Endodermal cell (in vitro differentiated cells): ENCODE results near the gene TBC1D13. TPM values are rescaled to one million over a fixed set of nuclear protein-coding genes. Genes with fewer than 3 reads are reported as not detected.
"Not testable (repeated sequence)": the region's sequence is repeated elsewhere in the genome, so short reads cannot be mapped to it uniquely, and the experiment has no call there.

Experiments
- DNase-seq: peaks from one replicate; pipeline ENCODE4 v3.0.0-alpha.2; 2017
- H3K27ac ChIP-seq: 2 replicates; pipeline ENCODE4 v1.5.1; 2013; ENCODE audit warnings: mild to moderate bottlenecking, low read depth, low read length, moderate library complexity
- H3K27me3 ChIP-seq: 2 replicates; pipeline ENCODE4 v1.6.1; 2013; ENCODE audit warnings: mild to moderate bottlenecking, low read length, moderate library complexity; ENCODE audit not compliant: insufficient read depth, control insufficient read depth, poor library complexity, severe bottlenecking
- H3K36me3 ChIP-seq: 2 replicates; pipeline ENCODE4 v1.7.0; 2013; ENCODE audit warnings: mild to moderate bottlenecking, low read length, moderate library complexity; ENCODE audit not compliant: control insufficient read depth, insufficient read depth
- H3K4me1 ChIP-seq: one replicate; pipeline ENCODE4 v1.7.0; 2013; ENCODE audit warnings: low read length; ENCODE audit not compliant: control insufficient read depth, insufficient read depth
- H3K4me3 ChIP-seq: 2 replicates; pipeline ENCODE4 v1.5.1; 2013; ENCODE audit warnings: mild to moderate bottlenecking, low read length, moderate library complexity
- H3K9ac ChIP-seq: 2 replicates; pipeline ENCODE4 v1.6.1; 2013; ENCODE audit warnings: mild to moderate bottlenecking, low read length, moderate library complexity; ENCODE audit not compliant: poor library complexity, severe bottlenecking; ENCODE audit errors: extremely low read depth
- H3K9me3 ChIP-seq: 2 replicates; pipeline ENCODE4 v1.6.1; 2013; ENCODE audit warnings: mild to moderate bottlenecking, low read length, moderate library complexity; ENCODE audit not compliant: control insufficient read depth
- H3K27ac Mint-ChIP-seq: 2 replicates; pipeline ENCODE4 v1.8.0; 2020; ENCODE audit warnings: mixed read lengths
- H3K27me3 Mint-ChIP-seq: 2 replicates; pipeline ENCODE4 v1.8.0; 2021; ENCODE audit warnings: mild to moderate bottlenecking, mixed read lengths; ENCODE audit not compliant: insufficient read depth
- H3K36me3 Mint-ChIP-seq: 2 replicates; pipeline ENCODE4 v1.8.0; 2020; ENCODE audit warnings: low read depth, mixed read lengths
- H3K4me1 Mint-ChIP-seq: 2 replicates; pipeline ENCODE4 v1.8.0; 2020; ENCODE audit warnings: mixed read lengths
- H3K4me3 Mint-ChIP-seq: 2 replicates; pipeline ENCODE4 v1.8.0; 2020; ENCODE audit warnings: mild to moderate bottlenecking, moderate library complexity, mixed read lengths
- H3K9me3 Mint-ChIP-seq: 2 replicates; pipeline ENCODE4 v1.8.0; 2020; ENCODE audit warnings: mild to moderate bottlenecking, mixed read lengths
- WGBS, 2 experiments: methylation state at CpG; one replicate each; pipeline versions ENCODE4 v1.1.5 to v1.1.7; 2013; ENCODE audit warnings: missing lambda C conversion rate in 2 of 2, mixed read lengths in 1 of 2; ENCODE audit not compliant: insufficient coverage in 1 of 2, insufficient read length in 1 of 2; 5-methylcytosine and 5-hydroxymethylcytosine counted together
- total RNA-seq, 2 donors: library from RNA; stranded (reverse); fragmentation: NEBNext Ultra II Directional in 1 of 2; extraction: Animal tissue kit (Norgen Biotek cat#: 25700) in 1 of 2; gene quantifications; 2 replicates in 1 of 2; 3 replicates in 1 of 2; pipeline ENCODE4 v1.2.1, GENCODE V29; 2021
- TF ChIP-seq, protein P1 (sequence below): fragments of 200-600 bp; sonication (generic); conservative IDR thresholded peaks from 2 replicates; pipeline ENCODE4 v1.5.0; 2021; ENCODE audit warnings: antibody characterized with exemption, mild to moderate bottlenecking

Gene TBC1D13
- total RNA-seq, 2 donors from 2014 or later = 30.2 to 34.3 TPM

DNA sequence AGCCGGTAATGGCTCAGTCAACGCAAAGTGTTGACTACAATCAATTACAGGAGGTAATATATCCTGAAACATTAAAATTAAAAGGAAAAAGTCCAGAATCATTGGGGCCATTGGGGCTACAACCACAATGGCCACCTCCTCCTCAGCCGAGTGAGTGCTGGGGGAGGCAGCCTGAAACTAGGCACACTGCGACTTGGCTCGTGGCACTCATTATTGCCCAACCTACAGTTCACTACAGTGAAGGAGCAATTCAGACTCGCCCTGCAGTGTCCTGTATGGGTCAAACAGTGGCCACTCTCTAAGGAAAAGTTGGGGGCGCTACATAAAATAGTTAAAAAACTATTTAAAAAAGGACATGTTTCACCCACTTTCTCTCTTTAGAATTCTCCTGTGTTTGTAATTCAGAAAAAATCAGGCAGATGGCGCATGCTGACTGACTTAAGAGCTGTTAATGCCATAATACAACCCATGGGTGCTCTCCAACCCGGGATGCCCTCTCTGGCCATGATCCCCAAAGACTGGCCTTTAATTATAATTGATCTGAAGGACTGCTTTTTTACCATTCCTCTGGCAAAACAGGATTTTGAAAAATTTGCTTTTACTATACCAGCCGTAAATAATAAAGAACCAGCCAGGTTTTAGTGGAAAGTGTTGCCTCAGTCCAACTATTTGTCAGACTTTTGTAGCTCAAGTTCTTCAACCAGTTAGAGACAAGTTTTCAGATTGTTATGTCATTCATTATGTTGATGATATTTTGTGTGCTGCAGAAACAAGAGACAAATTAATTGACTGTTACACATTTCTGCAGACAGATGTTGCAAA lies 64.9 kb downstream of the TBC1D13 start:
- H3K9me3 ChIP-seq = peaks cover 30% of the 10 kb centered on the region
- not testable (repeated sequence) for H3K4me3 ChIP-seq, H3K36me3 ChIP-seq, H3K27me3 ChIP-seq, H3K4me3 Mint-ChIP-seq, H3K27ac Mint-ChIP-seq, H3K9ac ChIP-seq, H3K4me1 Mint-ChIP-seq, H3K4me1 ChIP-seq, H3K27me3 Mint-ChIP-seq, H3K27ac ChIP-seq
- WGBS, 2 experiments = 88% methylated on average over 7 to 10 of the region's 10 CpGs
- Mint-ChIP-seq H3K36me3 (peaks cover 26% of the 10 kb centered on the region), H3K9me3 (peaks cover 39% of the 10 kb centered on the region)
- DNase-seq = peak; percentile 63
- TF ChIP-seq, protein P1, sequence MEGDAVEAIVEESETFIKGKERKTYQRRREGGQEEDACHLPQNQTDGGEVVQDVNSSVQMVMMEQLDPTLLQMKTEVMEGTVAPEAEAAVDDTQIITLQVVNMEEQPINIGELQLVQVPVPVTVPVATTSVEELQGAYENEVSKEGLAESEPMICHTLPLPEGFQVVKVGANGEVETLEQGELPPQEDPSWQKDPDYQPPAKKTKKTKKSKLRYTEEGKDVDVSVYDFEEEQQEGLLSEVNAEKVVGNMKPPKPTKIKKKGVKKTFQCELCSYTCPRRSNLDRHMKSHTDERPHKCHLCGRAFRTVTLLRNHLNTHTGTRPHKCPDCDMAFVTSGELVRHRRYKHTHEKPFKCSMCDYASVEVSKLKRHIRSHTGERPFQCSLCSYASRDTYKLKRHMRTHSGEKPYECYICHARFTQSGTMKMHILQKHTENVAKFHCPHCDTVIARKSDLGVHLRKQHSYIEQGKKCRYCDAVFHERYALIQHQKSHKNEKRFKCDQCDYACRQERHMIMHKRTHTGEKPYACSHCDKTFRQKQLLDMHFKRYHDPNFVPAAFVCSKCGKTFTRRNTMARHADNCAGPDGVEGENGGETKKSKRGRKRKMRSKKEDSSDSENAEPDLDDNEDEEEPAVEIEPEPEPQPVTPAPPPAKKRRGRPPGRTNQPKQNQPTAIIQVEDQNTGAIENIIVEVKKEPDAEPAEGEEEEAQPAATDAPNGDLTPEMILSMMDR = peak; percentile 74

DNA sequence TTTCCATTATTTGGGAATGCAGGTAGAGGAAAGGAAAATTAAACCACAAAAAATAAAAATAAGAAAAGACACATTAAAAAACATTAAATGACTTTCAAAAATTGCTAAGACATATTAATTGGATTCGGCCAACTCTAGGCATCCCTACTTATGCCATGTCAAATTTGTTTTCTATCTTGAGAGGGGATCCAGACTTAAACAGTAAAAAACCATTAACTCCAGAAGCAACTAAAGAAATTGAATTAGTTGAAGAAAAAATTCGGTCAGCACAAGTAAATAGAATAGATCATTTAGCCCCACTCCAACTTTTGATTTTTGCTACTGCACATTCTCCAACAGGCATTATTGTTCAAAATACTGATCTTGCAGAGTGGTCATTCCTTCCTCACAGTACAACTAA lies 65.6 kb downstream of the TBC1D13 start:
- DNase-seq, H3K4me1 ChIP-seq, H3K27me3 ChIP-seq, H3K4me3 ChIP-seq, H3K36me3 ChIP-seq, H3K4me1 Mint-ChIP-seq, H3K27ac Mint-ChIP-seq, H3K4me3 Mint-ChIP-seq, H3K27ac ChIP-seq, H3K27me3 Mint-ChIP-seq, H3K9ac ChIP-seq: not testable (repeated sequence)
- Mint-ChIP-seq H3K36me3 (peaks cover 24% of the 10 kb centered on the region), H3K9me3 (peaks cover 37% of the 10 kb centered on the region)
- H3K9me3 ChIP-seq = peaks cover 29% of the 10 kb centered on the region
- 90 to 100% methylated on average over 1 to 2 of the region's 2 CpGs for WGBS, 2 experiments

DNA sequence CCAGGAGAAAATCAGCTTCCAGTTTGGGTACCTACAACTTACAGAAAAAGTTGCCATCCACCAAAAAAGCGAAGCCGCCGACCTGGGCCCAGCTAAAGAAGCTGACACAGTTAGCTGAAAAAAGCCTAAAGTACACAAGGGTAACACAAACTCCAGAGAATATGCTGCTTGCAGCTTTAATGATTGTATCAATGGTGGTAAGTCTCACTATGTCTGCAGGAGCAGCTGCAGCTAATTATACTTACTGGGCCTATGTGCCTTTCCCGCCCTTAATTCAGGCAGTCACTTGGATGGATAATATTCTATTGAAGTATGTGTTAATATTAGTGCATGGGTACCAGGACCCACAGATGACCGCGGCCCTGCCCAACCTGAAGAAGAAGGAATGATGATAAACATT lies 67.4 kb downstream of the TBC1D13 start:
- not testable (repeated sequence) for H3K27me3 Mint-ChIP-seq, H3K4me3 ChIP-seq, H3K27ac ChIP-seq, H3K27ac Mint-ChIP-seq, H3K4me3 Mint-ChIP-seq, H3K27me3 ChIP-seq, H3K4me1 ChIP-seq, DNase-seq, H3K9ac ChIP-seq, H3K4me1 Mint-ChIP-seq, H3K36me3 ChIP-seq
- Mint-ChIP-seq H3K9me3 (peaks cover 21% of the 10 kb centered on the region), H3K36me3 (peaks cover 16% of the 10 kb centered on the region)
- peaks cover 18% of the 10 kb centered on the region for H3K9me3 ChIP-seq
- 97 to 100% methylated on average over 2 to 6 of the region's 6 CpGs for WGBS, 2 experiments

DNA sequence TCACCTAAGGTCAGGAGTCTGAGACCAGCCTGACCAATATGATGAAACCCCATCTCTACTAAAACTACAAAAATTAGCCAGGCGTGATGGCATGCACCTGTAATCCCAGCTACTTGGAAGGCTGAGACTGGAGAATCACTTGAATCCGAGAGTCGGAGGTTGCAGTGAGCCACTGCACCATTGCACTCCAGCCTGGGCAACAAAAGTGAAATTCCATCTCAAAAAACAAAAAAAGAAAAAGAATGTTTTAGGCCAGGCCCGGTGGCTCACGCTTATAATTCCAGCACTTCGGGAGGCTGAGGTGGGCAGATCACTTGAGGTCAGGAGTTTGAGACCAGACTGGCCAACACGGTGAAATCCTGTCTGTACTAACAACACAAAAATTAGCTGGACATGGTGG lies 71.4 kb downstream of the TBC1D13 start:
- peaks cover 24% of the 10 kb centered on the region for H3K4me1 Mint-ChIP-seq
- not testable (repeated sequence) for H3K36me3 ChIP-seq, H3K4me1 ChIP-seq, H3K36me3 Mint-ChIP-seq, H3K4me3 ChIP-seq, H3K27me3 Mint-ChIP-seq, H3K27ac ChIP-seq, H3K27ac Mint-ChIP-seq, H3K4me3 Mint-ChIP-seq, DNase-seq, H3K9me3 ChIP-seq, H3K9me3 Mint-ChIP-seq, H3K27me3 ChIP-seq, H3K9ac ChIP-seq
- 92 to 95% methylated on average over 7 of the region's 7 CpGs for WGBS, 2 experiments

Other genes with a start within 250 kb of the TBC1D13 start
- 100 to 1,000 TPM; 309 to 319 TPM for gene SPTAN1, start 234.7 kb upstream of the TBC1D13 start, total RNA-seq
- 100 to 1,000 TPM in 1 of 2 donors, 10 to 100 TPM in 1; 87.8 to 119 TPM for gene DYNC2I2, start 130.4 kb upstream of the TBC1D13 start, total RNA-seq
- 100 to 1,000 TPM; 762 to 795 TPM for gene SET, start 98.0 kb upstream of the TBC1D13 start, total RNA-seq
- gene PKN3, start 84.8 kb upstream of the TBC1D13 start, total RNA-seq = 10 to 100 TPM; 26.0 to 27.2 TPM
- 10 to 100 TPM; 50.5 to 59.6 TPM for gene ZDHHC12, start 63.1 kb upstream of the TBC1D13 start, total RNA-seq
- gene ZER1, start 15.3 kb upstream of the TBC1D13 start, total RNA-seq = 10 to 100 TPM; 33.0 to 33.8 TPM
- gene ENDOG, start 31.2 kb downstream of the TBC1D13 start, total RNA-seq = 10 to 100 TPM; 15.5 to 15.7 TPM
- gene SPOUT1, start 42.5 kb downstream of the TBC1D13 start, total RNA-seq = 10 to 100 TPM; 66.9 to 86.5 TPM
- gene KYAT1, start 94.7 kb downstream of the TBC1D13 start, total RNA-seq = 10 to 100 TPM; 13.6 to 25.3 TPM
- gene LRRC8A, start 94.9 kb downstream of the TBC1D13 start, total RNA-seq = 10 to 100 TPM; 54.6 to 58.7 TPM
- gene PHYHD1, start 133.7 kb downstream of the TBC1D13 start, total RNA-seq = 10 to 100 TPM; 15.2 to 18.0 TPM
- 10 to 100 TPM; 18.0 to 19.8 TPM for gene DOLK, start 160.3 kb downstream of the TBC1D13 start, total RNA-seq
- gene NUP188, start 160.4 kb downstream of the TBC1D13 start, total RNA-seq = 10 to 100 TPM; 89.8 to 94.8 TPM
- 10 to 100 TPM; 86.9 to 98.1 TPM for gene SH3GLB2, start 241.1 kb downstream of the TBC1D13 start, total RNA-seq
- 10 to 100 TPM; 41.4 to 41.5 TPM for gene MIGA2, start 249.4 kb downstream of the TBC1D13 start, total RNA-seq